NB4 (cell line): ENCODE data around the gene ALG6.

Experiments
- MYC ChIP-seq: IDR thresholded peaks from 2 replicates; pipeline ENCODE4 v1.6.1; 2011; ENCODE audit warnings: low read depth, low read length
- POLR2A ChIP-seq: IDR thresholded peaks from 2 replicates; pipeline ENCODE4 v1.6.1; 2011; ENCODE audit warnings: mild to moderate bottlenecking; ENCODE audit not compliant: insufficient read length; ENCODE audit errors: extremely low read depth
- TF ChIP-seq, protein P1 (sequence below): IDR thresholded peaks from one replicate; pipeline ENCODE4 v1.5.1; 2012; ENCODE audit warnings: low read depth, low read length
- TF ChIP-seq, protein P2 (sequence below): IDR thresholded peaks from 2 replicates; pipeline ENCODE4 v1.6.1; 2011; ENCODE audit warnings: low read depth, low read length

DNA sequence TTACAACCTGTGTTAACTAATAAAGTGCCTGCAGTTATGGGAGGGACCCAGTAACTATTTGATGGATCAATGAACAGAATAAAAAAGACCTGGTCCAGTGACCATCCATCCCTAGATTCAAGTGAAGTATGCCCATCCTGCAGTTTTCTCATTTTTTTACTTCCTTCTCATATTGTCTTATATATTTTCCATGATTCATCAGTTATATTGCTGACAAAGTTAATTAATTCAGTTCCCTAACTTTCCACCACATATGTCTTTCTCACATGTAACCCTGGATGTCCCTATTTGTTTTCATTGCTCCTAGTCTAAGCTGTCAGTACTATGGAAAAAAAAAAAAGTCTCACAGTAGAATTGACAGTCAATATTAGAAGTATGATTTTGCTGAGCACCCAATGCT, 91.3 kb downstream of the ALG6 start:
- no peak for TF ChIP-seq POLR2A
- TF ChIP-seq, protein P1, sequence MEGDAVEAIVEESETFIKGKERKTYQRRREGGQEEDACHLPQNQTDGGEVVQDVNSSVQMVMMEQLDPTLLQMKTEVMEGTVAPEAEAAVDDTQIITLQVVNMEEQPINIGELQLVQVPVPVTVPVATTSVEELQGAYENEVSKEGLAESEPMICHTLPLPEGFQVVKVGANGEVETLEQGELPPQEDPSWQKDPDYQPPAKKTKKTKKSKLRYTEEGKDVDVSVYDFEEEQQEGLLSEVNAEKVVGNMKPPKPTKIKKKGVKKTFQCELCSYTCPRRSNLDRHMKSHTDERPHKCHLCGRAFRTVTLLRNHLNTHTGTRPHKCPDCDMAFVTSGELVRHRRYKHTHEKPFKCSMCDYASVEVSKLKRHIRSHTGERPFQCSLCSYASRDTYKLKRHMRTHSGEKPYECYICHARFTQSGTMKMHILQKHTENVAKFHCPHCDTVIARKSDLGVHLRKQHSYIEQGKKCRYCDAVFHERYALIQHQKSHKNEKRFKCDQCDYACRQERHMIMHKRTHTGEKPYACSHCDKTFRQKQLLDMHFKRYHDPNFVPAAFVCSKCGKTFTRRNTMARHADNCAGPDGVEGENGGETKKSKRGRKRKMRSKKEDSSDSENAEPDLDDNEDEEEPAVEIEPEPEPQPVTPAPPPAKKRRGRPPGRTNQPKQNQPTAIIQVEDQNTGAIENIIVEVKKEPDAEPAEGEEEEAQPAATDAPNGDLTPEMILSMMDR: no peak
- no peak for TF ChIP-seq MYC
- TF ChIP-seq, protein P2, sequence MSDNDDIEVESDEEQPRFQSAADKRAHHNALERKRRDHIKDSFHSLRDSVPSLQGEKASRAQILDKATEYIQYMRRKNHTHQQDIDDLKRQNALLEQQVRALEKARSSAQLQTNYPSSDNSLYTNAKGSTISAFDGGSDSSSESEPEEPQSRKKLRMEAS: no peak
